ENCODE data around the gene TANC1.

Gene TANC1

GRCh38 chr2:159157361-159158209 is 189.1 kb downstream of the TANC1 start:
- TF ChIP-seq, protein P1, sequence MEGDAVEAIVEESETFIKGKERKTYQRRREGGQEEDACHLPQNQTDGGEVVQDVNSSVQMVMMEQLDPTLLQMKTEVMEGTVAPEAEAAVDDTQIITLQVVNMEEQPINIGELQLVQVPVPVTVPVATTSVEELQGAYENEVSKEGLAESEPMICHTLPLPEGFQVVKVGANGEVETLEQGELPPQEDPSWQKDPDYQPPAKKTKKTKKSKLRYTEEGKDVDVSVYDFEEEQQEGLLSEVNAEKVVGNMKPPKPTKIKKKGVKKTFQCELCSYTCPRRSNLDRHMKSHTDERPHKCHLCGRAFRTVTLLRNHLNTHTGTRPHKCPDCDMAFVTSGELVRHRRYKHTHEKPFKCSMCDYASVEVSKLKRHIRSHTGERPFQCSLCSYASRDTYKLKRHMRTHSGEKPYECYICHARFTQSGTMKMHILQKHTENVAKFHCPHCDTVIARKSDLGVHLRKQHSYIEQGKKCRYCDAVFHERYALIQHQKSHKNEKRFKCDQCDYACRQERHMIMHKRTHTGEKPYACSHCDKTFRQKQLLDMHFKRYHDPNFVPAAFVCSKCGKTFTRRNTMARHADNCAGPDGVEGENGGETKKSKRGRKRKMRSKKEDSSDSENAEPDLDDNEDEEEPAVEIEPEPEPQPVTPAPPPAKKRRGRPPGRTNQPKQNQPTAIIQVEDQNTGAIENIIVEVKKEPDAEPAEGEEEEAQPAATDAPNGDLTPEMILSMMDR (IDR thresholded peaks at IDR 0.05; ENCODE audit: low read length, missing control alignments) = no peak
- no peak for DNase-seq (ENCODE audit: low read depth)
- no peak overlapping the region for H3K4me3 ChIP-seq (replicated peaks; ENCODE audit: low read depth, low read length)

GRCh38 chr2:159160412-159160811 is 192.0 kb downstream of the TANC1 start:
- TF ChIP-seq, protein P1 (IDR thresholded peaks at IDR 0.05; ENCODE audit: low read length, missing control alignments) = no peak
- no peak overlapping the region for H3K4me3 ChIP-seq (replicated peaks; ENCODE audit: low read depth, low read length)
- DNase-seq (ENCODE audit: low read depth) = no peak

DNA sequence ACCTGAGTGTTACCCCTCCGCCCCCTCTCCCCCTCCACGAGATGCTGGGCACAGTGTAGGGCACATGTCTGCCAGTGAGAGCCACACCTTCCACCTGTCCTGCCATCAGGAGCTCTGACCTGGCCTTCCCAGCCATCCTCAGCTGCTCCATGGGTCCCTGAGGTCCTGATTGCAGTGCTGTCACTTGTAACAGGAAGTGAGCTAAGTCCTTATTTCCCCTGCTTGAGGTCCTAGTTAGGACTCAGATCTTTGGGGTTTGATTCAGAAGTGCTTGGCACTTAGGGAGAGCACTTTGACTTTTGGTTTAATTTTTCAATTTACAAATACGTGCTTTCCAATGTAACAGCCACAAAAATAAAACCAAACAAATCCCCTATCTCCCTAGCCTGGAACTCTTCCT is 192.5 kb downstream of the TANC1 start:
- TF ChIP-seq, protein P1 (IDR thresholded peaks at IDR 0.05; ENCODE audit: low read length, missing control alignments) = no peak
- no peak for DNase-seq (ENCODE audit: low read depth)

GRCh38 chr2:159163930-159164329 is 195.5 kb downstream of the TANC1 start:
- TF ChIP-seq, protein P1 (IDR thresholded peaks at IDR 0.05; ENCODE audit: low read length, missing control alignments) = no peak
- no peak overlapping the region for H3K4me3 ChIP-seq (replicated peaks; ENCODE audit: low read depth, low read length)
- DNase-seq (ENCODE audit: low read depth) = no peak

More for the DNA sequence above, 192.5 kb downstream of the TANC1 start:
- H3K4me3 ChIP-seq (replicated peaks; ENCODE audit: low read depth, low read length) = no peak overlapping the region

GRCh38 chr2:159164457-159164911 is 196.0 kb downstream of the TANC1 start:
- TF ChIP-seq, protein P1 (IDR thresholded peaks at IDR 0.05; ENCODE audit: low read length, missing control alignments) = no peak
- no peak overlapping the region for H3K4me3 ChIP-seq (replicated peaks; ENCODE audit: low read depth, low read length)
- DNase-seq (ENCODE audit: low read depth) = peak; percentile 27

GRCh38 chr2:159165048-159165447 is 196.6 kb downstream of the TANC1 start:
- no peak for DNase-seq (ENCODE audit: low read depth)
- TF ChIP-seq, protein P1 (IDR thresholded peaks at IDR 0.05; ENCODE audit: low read length, missing control alignments) = no peak
- no peak overlapping the region for H3K4me3 ChIP-seq (replicated peaks; ENCODE audit: low read depth, low read length)
